Gastrocnemius medialis (tissue), 4 donors: ENCODE measurements around the gene MACROD2. TPM values are rescaled to one million over a fixed set of nuclear protein-coding genes. Genes with fewer than 3 reads are reported as not detected.

Experiments used
- ATAC-seq, 2 donors: fragments of 150-250 bp; one replicate each; pipeline ENCODE4 v1.9.1; 2016
- DNase-seq, 2 donors: peaks; one replicate each; pipeline ENCODE4 v3.0.0-alpha.2; 2019
- H3K27ac ChIP-seq, 4 donors: fragments of 200-600 bp; sonication (generic); 1 replicate in 1 of 4; 2 replicates in 3 of 4; pipeline ENCODE4 v1.5.1; 2016 to 2018; ENCODE audit warnings: mild to moderate bottlenecking in 2 of 4, moderate library complexity in 1 of 4
- H3K27me3 ChIP-seq, 3 donors: fragments of 200-600 bp; sonication (generic) in 2 of 3; 1 replicate in 1 of 3; 2 replicates in 2 of 3; pipeline versions ENCODE4 v1.5.1 to v1.6.0; 2016 to 2019; ENCODE audit warnings: mild to moderate bottlenecking in 1 of 3, moderate library complexity in 1 of 3
- H3K36me3 ChIP-seq, 2 donors: fragments of 200-600 bp; sonication (generic) in 1 of 2; one replicate each; pipeline ENCODE4 v1.5.1; 2017 to 2018
- H3K4me1 ChIP-seq, 2 donors: fragments of 200-600 bp; sonication (generic) in 1 of 2; one replicate each; pipeline ENCODE4 v1.5.1; 2016 to 2017; ENCODE audit warnings: mild to moderate bottlenecking in 2 of 2
- H3K4me3 ChIP-seq, 4 donors: fragments of 200-600 bp; sonication (generic) in 3 of 4; 1 replicate in 1 of 4; 2 replicates in 3 of 4; pipeline ENCODE4 v1.5.1; 2016 to 2019; ENCODE audit warnings: mild to moderate bottlenecking in 2 of 4
- H3K9me3 ChIP-seq, 3 donors: fragments of 200-600 bp; sonication (generic) in 2 of 3; 1 replicate in 1 of 3; 2 replicates in 2 of 3; pipeline ENCODE4 v1.5.1; 2016 to 2019
- POLR2A ChIP-seq, 2 donors: fragments of 450-650 bp; IDR thresholded peaks; one replicate each; pipeline ENCODE4 v1.6.1; 2017; ENCODE audit warnings: antibody characterized with exemption in 2 of 2, mild to moderate bottlenecking in 2 of 2, moderate library complexity in 2 of 2
- in situ Hi-C, 4 donors: fragments of 200-750 bp; cut with MboI; loops; one replicate each; pipeline versions ENCODE4 v1.15.0 to v1.8.0; 2017; ENCODE audit warnings: low sequenced_read_pairs in 4 of 4
- intact Hi-C: fragments of 100-400 bp; cut with DNase I; formaldehyde crosslinking; loops from one replicate; pipeline ENCODE4 v1.15.1; 2023; ENCODE audit warnings: low total_unique reads
- total RNA-seq, 4 donors: library from RNA; depleted of rRNA; stranded (reverse); fragments of >200 nt; gene quantifications; one replicate each; pipeline versions ENCODE4 v1.1.0 to v1.2.3, GENCODE V29; 2016
- TF ChIP-seq, protein P1 (sequence below), 5 experiments: fragments of 450-650 bp in 3 of 5; fragments of 200-600 bp in 2 of 5; sonication (generic) in 2 of 5; IDR thresholded peaks in 4 of 5; conservative IDR thresholded peaks in 1 of 5; 1 replicate in 4 of 5; 2 replicates in 1 of 5; pipeline ENCODE4 v1.5.1; 2016 to 2019; ENCODE audit warnings: antibody characterized with exemption in 5 of 5, mild to moderate bottlenecking in 3 of 5, moderate library complexity in 3 of 5

Gene MACROD2
- total RNA-seq, 4 donors from 2014 or later, result 1.8 to 10.2 (median 3.6) TPM

DNA sequence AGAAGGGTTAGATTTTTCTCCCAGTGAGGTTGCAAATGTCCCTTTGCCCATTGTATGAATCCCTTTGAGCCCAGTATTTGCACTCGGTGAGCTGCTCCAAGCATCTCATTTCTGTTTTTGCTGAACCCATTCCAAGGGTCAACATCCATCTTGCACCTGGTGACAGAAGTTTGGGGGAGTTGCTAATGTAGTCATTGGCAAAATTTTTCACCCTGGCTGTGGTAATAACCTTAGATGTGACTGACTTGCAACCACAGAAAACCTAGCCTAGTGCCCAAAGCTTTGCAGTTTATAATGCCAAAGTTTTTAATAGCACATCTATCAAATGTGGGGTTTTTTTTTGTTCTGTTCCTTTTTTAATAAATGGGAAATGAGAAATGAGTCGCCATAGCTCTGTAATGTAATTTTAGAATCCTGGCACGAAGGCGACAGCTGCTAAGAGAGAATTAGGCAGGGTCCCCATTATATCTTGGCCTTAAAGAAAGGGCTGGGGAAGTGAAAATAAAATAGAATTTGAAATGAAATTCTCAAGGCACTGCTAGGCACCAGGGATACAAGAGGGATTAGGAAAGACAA is 1895.2 kb downstream of the MACROD2 start:
- TF ChIP-seq, protein P1, sequence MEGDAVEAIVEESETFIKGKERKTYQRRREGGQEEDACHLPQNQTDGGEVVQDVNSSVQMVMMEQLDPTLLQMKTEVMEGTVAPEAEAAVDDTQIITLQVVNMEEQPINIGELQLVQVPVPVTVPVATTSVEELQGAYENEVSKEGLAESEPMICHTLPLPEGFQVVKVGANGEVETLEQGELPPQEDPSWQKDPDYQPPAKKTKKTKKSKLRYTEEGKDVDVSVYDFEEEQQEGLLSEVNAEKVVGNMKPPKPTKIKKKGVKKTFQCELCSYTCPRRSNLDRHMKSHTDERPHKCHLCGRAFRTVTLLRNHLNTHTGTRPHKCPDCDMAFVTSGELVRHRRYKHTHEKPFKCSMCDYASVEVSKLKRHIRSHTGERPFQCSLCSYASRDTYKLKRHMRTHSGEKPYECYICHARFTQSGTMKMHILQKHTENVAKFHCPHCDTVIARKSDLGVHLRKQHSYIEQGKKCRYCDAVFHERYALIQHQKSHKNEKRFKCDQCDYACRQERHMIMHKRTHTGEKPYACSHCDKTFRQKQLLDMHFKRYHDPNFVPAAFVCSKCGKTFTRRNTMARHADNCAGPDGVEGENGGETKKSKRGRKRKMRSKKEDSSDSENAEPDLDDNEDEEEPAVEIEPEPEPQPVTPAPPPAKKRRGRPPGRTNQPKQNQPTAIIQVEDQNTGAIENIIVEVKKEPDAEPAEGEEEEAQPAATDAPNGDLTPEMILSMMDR (IDR thresholded peaks at IDR 0.05 in 4 of 5, conservative IDR thresholded peaks at IDR 0.05 in 1 of 5), result no peak
- no peak for TF ChIP-seq POLR2A (IDR thresholded peaks at IDR 0.05)
- H3K4me3 ChIP-seq, result no peak overlapping the region
- no peaks in the 10 kb centered on the region for H3K9me3 ChIP-seq
- in situ Hi-C loops, result no loop called here
- no peaks in the 10 kb centered on the region for H3K4me1 ChIP-seq
- DNase-seq (no peak), ATAC-seq (no peak)
- intact Hi-C loops, result no loop called here
- no peak overlapping the region for H3K27ac ChIP-seq
- no peaks in the 10 kb centered on the region for H3K36me3 ChIP-seq
- no peaks in the 10 kb centered on the region for H3K27me3 ChIP-seq

DNA sequence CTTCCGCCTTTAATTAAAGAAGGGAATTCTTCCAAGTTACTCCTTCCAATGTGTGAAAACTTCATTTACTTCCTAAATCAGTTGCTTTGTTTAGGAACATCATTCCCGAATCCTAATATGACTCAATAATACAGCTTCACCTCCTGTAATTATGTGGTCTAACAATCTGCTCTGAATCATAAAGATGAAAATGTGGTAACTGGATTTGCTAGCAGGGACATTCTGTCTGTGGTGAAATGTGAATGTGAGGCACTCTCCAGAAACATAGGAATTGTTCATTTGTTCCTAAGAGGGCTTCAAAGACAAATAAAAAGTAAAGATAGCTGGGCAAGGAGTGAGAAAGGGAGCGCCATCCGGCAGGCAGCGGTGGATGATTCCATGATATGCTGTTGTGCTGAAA is 1899.8 kb downstream of the MACROD2 start:
- TF ChIP-seq POLR2A (IDR thresholded peaks at IDR 0.05), result no peak
- TF ChIP-seq, protein P1 (IDR thresholded peaks at IDR 0.05 in 4 of 5, conservative IDR thresholded peaks at IDR 0.05 in 1 of 5), result no peak
- ATAC-seq (no peak), DNase-seq (no peak)
- no peak overlapping the region for H3K4me3 ChIP-seq
- H3K27ac ChIP-seq, result no peak overlapping the region
- H3K9me3 ChIP-seq, result no peaks in the 10 kb centered on the region
- in situ Hi-C loops, result no loop called here
- no peaks in the 10 kb centered on the region for H3K4me1 ChIP-seq
- no peaks in the 10 kb centered on the region for H3K27me3 ChIP-seq
- intact Hi-C loops, result no loop called here
- no peaks in the 10 kb centered on the region for H3K36me3 ChIP-seq

DNA sequence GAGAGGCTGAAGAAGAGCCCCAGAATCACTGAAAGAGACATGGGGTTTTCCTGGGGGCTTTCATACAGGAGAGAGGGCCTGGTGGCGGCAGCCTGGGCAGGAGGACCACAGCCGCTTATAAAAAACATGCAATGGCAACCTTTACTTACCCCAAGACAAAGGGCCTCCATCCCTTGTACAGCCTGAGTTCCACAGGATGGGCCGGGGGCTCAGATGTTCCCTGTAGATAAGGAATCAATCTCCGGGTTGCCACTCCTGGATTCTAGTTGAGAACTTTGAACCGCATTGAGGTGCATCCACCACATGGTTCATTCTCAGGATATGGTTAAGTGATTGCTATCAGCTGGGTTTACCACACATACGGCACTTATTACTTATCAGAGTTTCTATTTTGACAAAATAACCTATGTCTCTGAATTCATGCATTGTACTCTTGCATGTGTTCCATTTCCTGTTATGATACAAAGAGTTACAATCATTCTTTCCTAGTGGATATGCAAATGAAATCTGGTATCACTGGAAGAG is 1900.3 kb downstream of the MACROD2 start:
- Histone ChIP-seq H3K4me1 (no peaks in the 10 kb centered on the region), H3K9me3 (no peaks in the 10 kb centered on the region), H3K4me3 (no peak overlapping the region), H3K27ac (no peak overlapping the region), H3K36me3 (no peaks in the 10 kb centered on the region), H3K27me3 (no peaks in the 10 kb centered on the region)
- DNase-seq, result no peak
- in situ Hi-C loops (no loop called here), intact Hi-C loops (no loop called here)
- ATAC-seq, result no peak
- TF ChIP-seq, protein P1 (IDR thresholded peaks at IDR 0.05 in 4 of 5, conservative IDR thresholded peaks at IDR 0.05 in 1 of 5), result no peak
- no peak for TF ChIP-seq POLR2A (IDR thresholded peaks at IDR 0.05)

DNA sequence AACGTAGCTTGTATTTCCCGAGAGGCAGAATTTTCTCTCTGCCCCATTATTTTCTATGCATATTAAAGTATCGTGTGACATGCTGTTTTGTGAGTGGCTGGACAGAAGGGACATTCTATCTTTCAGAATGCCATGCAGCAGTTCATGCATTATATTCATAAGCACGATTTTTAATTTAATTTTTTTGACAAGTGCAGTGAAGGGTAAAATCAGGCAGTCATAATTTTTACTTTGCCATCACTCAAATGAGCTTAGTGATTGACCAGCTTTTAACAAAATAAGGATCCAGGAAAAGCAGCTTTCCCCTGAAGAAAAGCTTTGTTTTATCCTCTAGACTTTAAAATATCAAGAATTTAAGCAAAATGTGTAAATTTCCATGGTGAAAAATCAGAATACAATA is 1904.7 kb downstream of the MACROD2 start:
- no peak overlapping the region for H3K4me3 ChIP-seq
- H3K27me3 ChIP-seq, result no peaks in the 10 kb centered on the region
- DNase-seq (no peak), ATAC-seq (no peak)
- TF ChIP-seq POLR2A (IDR thresholded peaks at IDR 0.05), result no peak
- TF ChIP-seq, protein P1 (IDR thresholded peaks at IDR 0.05 in 4 of 5, conservative IDR thresholded peaks at IDR 0.05 in 1 of 5), result no peak
- H3K27ac ChIP-seq, result no peak overlapping the region
- H3K36me3 ChIP-seq, result no peaks in the 10 kb centered on the region
- in situ Hi-C loops, result no loop called here
- H3K9me3 ChIP-seq, result no peaks in the 10 kb centered on the region
- intact Hi-C loops, result no loop called here
- H3K4me1 ChIP-seq, result no peaks in the 10 kb centered on the region

DNA sequence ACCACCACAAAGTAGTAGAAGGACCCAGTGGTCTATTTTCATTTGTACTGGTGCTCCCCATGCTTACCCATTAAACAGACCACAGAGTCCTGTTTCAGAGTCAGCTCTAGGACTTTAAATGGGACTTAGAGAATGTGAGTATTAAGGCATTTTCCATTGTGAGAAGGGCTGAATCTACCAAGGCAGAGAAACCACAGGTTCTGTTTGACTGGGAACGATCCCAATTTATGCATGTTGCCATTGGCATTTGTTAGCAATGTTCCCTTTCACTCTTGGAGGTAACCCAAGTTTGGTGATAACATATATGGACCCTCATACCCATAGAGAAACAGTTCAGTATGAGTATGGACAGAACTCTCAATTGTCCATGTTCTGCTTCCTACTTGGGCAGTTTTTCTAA is 1905.1 kb downstream of the MACROD2 start:
- Histone ChIP-seq H3K27me3 (no peaks in the 10 kb centered on the region), H3K9me3 (no peaks in the 10 kb centered on the region), H3K4me1 (no peaks in the 10 kb centered on the region), H3K36me3 (no peaks in the 10 kb centered on the region), H3K27ac (no peak overlapping the region), H3K4me3 (no peak overlapping the region)
- TF ChIP-seq POLR2A (IDR thresholded peaks at IDR 0.05), result no peak
- TF ChIP-seq, protein P1 (IDR thresholded peaks at IDR 0.05 in 4 of 5, conservative IDR thresholded peaks at IDR 0.05 in 1 of 5), result no peak
- DNase-seq, result no peak
- intact Hi-C loops, result no loop called here
- in situ Hi-C loops, result no loop called here
- ATAC-seq, result no peak
